ENCODE measurements around the gene ENO4.

The ENO4 gene

DNA sequence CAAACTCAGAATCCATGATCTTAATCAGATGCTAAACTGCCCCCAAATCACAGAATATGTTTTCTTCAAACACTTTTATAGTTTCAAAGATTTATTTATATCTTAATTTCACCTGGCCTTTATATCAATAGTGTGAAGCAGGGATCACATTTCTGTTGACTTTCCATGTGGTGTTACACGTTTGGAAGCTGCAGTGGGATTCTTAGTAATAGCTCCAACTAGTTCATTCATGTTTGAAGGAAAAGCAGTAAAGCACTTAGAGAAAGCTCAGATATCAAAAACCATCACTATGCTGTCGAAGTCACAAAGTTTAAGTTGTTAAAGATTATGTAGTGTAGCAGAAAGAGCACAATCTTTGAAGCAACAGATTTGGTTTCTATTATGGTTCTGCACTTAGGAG is 16.8 kb downstream of the ENO4 start:
- ATAC-seq (replicated peaks) (no peak), DNase-seq (no peak)
- no peaks in the 10 kb centered on the region for H3K36me3 Mint-ChIP-seq (ENCODE audit: insufficient read depth)
- H3K27me3 Mint-ChIP-seq: no peaks in the 10 kb centered on the region
- no peaks in the 10 kb centered on the region for H3K9me3 Mint-ChIP-seq
- no peak overlapping the region for H3K27ac Mint-ChIP-seq
- H3K4me3 Mint-ChIP-seq: no peak overlapping the region
- no peaks in the 10 kb centered on the region for H3K4me1 Mint-ChIP-seq (ENCODE audit: low read depth in 2 of 2)

DNA sequence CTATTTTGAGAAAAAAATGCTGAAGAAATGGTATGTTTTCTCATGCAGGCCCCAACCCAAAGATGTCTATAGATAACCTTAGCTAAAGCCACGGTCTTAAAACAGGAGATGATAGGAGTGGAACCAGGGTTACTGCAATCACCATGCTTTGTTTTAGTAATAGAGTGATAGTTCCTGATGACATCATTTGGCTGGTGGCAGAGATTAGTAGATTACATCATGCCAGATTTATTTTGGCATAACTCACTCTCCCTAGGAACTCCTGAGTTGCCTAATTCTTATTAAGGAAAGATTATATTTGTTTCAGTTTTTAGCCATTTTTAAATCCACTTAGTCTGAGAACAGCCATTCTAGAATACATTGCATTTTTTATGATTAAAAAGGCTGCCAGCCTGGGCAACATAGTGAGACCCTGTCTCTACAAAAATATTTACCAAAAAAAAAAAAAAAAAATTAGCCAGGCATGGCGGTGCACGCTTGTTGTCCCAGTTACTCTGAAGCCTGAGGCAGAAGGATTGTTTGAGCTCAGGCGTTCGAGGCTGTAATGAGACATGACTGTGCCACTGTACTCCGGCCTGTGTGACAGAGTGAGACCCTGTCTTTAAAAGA is 17.8 kb downstream of the ENO4 start:
- no peak for ATAC-seq (replicated peaks)
- no peaks in the 10 kb centered on the region for H3K27me3 Mint-ChIP-seq
- peaks cover 0 to under 1% of the 10 kb centered on the region in 2 donors for H3K9me3 Mint-ChIP-seq
- no peak for DNase-seq
- no peak overlapping the region for H3K27ac Mint-ChIP-seq
- H3K4me1 Mint-ChIP-seq (ENCODE audit: low read depth in 2 of 2): no peaks in the 10 kb centered on the region
- no peak overlapping the region for H3K4me3 Mint-ChIP-seq
- no peaks in the 10 kb centered on the region for H3K36me3 Mint-ChIP-seq (ENCODE audit: insufficient read depth)

DNA sequence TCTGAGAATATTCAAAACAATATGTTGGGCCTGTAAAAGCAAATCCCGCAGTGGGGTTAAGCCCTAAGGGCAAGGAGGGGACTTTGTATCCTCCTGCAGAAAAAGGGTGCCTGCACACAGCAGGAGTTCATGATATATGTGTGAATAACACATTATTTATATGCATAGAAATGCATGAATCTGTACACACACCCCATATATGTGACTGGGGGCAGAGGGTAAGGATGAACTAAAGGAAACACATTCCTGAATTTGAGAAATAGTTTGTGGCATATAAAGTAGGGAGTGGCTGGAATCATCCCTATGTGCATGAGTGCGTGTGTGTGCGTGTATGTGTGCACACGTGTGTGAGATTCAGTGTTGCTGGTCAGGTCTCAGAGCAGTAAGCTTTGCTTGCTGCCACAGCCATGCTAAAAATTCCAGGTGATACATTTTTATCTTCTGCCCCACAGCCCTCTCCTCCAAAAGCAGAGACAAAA is 18.9 kb downstream of the ENO4 start:
- Mint-ChIP-seq H3K36me3 (ENCODE audit: insufficient read depth) (no peaks in the 10 kb centered on the region), H3K4me1 (ENCODE audit: low read depth in 2 of 2) (no peaks in the 10 kb centered on the region), H3K9me3 (peaks cover 4 to 8% of the 10 kb centered on the region in 2 donors), H3K27me3 (peaks cover 0 to 5% of the 10 kb centered on the region in 2 donors), H3K27ac (no peak overlapping the region), H3K4me3 (no peak overlapping the region)
- DNase-seq (no peak), ATAC-seq (replicated peaks) (no peak)

DNA sequence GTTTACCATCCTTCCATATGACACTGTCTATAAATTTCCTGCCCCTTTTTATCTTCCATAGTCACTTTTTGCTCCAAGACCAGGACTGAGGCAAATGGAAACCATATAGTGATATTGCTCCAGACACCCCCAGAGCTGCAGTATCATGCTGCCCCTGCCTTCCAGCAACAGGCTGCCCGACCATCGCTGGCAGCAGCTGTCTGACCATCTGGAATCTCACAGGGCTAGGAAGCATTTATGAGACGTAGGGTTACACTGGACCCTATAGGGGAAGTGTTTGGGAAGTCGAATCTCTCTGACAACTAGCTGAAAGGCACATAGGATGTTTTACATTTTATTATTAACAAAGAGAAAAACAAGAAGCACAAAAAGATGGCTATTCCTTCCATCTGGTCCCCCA is 19.4 kb downstream of the ENO4 start:
- Mint-ChIP-seq H3K4me3 (no peak overlapping the region), H3K27me3 (peaks cover 0 to 5% of the 10 kb centered on the region in 2 donors)

DNA sequence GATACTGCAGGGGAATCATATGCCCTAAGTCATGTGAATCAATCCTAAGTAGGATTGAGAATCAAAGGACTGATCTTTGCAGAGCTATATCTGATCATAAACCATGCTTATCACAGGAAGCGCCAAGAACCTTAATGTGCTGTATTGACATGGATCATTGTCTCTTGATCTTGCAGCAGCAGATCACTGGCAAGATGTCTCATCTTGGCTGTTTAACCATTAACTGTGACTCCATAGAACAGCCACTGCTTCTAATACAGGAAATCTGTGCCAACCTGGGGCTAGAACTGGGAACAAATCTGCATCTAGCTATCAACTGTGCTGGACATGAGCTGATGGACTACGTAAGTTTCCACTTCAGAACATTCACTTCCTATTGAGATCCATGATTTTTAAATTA is 21.6 kb downstream of the ENO4 start:
- Mint-ChIP-seq H3K9me3 (peaks cover 4 to 8% of the 10 kb centered on the region in 2 donors), H3K27ac (no peak overlapping the region), H3K36me3 (ENCODE audit: insufficient read depth) (no peaks in the 10 kb centered on the region), H3K27me3 (peaks cover 0 to 5% of the 10 kb centered on the region in 2 donors), H3K4me3 (no peak overlapping the region), H3K4me1 (ENCODE audit: low read depth in 2 of 2) (no peaks in the 10 kb centered on the region)
- ATAC-seq (replicated peaks) (no peak), DNase-seq (no peak)

More for the DNA sequence above, 19.4 kb downstream of the ENO4 start:
- H3K27ac Mint-ChIP-seq: no peak overlapping the region
- ATAC-seq (replicated peaks) (no peak), DNase-seq (no peak)
- no peaks in the 10 kb centered on the region for H3K4me1 Mint-ChIP-seq (ENCODE audit: low read depth in 2 of 2)
- no peaks in the 10 kb centered on the region for H3K36me3 Mint-ChIP-seq (ENCODE audit: insufficient read depth)
- peaks cover 4 to 8% of the 10 kb centered on the region in 2 donors for H3K9me3 Mint-ChIP-seq

DNA sequence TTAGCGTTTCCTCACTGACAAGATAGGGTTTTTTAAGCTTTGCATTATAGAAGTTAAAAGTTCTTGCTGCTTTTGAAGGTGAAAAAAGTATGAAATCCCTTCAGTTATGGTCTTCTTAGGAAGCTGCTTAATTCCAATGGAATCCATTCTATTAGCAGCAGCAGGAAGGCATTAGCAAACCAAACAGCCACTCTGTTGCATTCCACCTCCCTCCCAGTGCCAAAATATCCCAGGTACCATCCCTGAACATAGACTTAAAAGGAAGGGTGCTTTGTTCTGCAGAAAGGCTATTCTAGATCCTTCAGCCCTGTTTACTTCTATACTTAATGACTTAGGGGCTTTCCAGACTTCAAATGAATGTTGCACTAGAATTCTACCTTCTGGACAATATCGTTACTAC is 23.8 kb downstream of the ENO4 start:
- Mint-ChIP-seq H3K9me3 (peaks cover 4 to 8% of the 10 kb centered on the region in 2 donors), H3K27me3 (peaks cover 0 to 5% of the 10 kb centered on the region in 2 donors), H3K4me1 (ENCODE audit: low read depth in 2 of 2) (no peaks in the 10 kb centered on the region), H3K27ac (no peak overlapping the region), H3K4me3 (no peak overlapping the region), H3K36me3 (ENCODE audit: insufficient read depth) (no peaks in the 10 kb centered on the region)
- no peak for DNase-seq
- no peak for ATAC-seq (replicated peaks)

DNA sequence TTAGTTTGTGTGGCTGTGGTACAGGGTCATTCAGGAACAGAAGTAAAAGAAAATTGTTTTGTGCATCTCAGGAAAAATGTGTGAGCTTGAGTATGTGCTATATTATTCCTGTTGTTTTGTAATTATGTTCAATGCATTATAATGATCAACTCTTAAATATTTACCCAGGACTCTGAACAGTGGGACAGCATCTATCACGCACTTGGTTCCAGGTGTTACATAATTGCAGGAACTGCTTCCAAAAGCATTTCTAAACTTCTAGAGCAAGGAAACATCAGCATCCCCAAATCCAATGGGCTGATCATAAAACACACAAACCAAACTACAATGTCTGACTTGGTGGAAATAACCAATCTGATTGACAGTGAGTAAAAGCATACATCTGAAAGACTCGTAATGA is 26.6 kb downstream of the ENO4 start:
- no peak overlapping the region for H3K27ac Mint-ChIP-seq
- no peak overlapping the region for H3K4me3 Mint-ChIP-seq
- H3K36me3 Mint-ChIP-seq (ENCODE audit: insufficient read depth): no peaks in the 10 kb centered on the region
- peaks cover 6 to 8% of the 10 kb centered on the region in 2 donors for H3K9me3 Mint-ChIP-seq
- no peak for DNase-seq
- H3K4me1 Mint-ChIP-seq (ENCODE audit: low read depth in 2 of 2): no peaks in the 10 kb centered on the region
- no peak for ATAC-seq (replicated peaks)
- H3K27me3 Mint-ChIP-seq: peaks cover 5% of the 10 kb centered on the region in 2 donors

DNA sequence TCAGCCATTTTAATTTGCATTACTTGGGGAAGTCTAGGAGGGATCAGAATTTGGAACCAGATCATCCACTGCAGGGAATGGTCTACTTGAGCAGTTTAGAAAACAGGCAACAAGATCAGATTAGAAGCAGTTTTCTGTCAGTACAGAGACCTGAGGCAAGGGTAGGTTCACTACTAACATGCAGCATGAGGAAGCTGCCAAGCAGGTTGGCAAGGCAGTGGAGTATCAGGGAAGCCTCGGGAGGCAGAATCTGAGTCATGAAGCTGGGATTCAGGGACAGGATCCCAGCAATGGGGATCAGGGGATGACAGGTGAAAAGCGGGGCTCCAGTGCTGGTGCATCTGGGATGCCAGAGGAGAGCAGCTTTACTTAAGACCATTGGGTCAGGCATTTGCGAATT is 28.1 kb downstream of the ENO4 start:
- Mint-ChIP-seq H3K27me3 (peaks cover 3 to 12% of the 10 kb centered on the region in 2 donors), H3K27ac (no peak overlapping the region), H3K36me3 (ENCODE audit: insufficient read depth) (peaks cover 3% of the 10 kb centered on the region), H3K4me3 (no peak overlapping the region), H3K9me3 (peaks cover 3 to 4% of the 10 kb centered on the region in 2 donors), H3K4me1 (ENCODE audit: low read depth in 2 of 2) (no peaks in the 10 kb centered on the region)
- no peak for ATAC-seq (replicated peaks)
- no peak for DNase-seq

DNA sequence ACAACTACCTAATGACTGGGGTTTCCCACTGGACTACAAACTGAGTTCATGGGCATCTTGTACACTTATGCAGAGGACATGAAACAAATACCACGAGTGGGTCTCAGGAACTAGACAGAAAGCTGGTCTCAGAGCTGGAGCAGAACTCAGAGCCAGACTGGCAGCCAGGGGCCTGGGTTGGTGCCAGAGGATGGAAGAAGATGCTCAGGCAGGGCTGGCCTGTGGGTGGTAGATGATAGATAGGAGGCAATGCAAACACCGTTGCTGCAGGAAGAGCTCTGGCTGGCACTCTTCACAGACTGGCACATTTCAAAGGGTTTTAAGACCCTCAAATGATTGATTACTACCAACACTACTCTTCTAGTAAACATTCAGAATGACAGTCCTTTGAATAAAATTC is 28.8 kb downstream of the ENO4 start:
- H3K4me3 Mint-ChIP-seq: no peak overlapping the region
- no peaks in the 10 kb centered on the region for H3K4me1 Mint-ChIP-seq (ENCODE audit: low read depth in 2 of 2)
- H3K27me3 Mint-ChIP-seq: peaks cover 0 to 12% of the 10 kb centered on the region in 2 donors
- H3K9me3 Mint-ChIP-seq: peaks cover 0 to 2% of the 10 kb centered on the region in 2 donors
- ATAC-seq (replicated peaks): no peak
- H3K36me3 Mint-ChIP-seq (ENCODE audit: insufficient read depth): peaks cover 3% of the 10 kb centered on the region
- no peak for DNase-seq
- H3K27ac Mint-ChIP-seq: no peak overlapping the region

DNA sequence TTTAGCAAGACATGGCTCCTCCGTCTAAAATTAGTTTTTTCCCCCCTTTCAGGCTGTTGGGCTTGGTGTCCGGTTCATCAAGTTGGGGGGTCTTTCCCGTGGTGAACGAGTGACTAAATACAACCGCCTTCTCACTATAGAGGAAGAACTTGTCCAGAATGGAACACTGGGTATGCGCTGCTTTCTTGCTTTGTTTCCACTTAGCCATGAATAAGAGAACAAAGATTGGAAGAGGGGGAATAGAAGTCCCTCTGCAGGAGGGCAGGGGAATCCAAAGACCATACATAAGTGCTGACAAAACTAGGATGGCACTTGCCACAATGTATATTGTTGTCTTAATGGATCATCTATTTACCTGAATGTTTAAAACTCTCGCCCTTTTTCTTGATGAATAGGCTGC is 30.5 kb downstream of the ENO4 start:
- ATAC-seq (replicated peaks): no peak
- H3K27me3 Mint-ChIP-seq: peaks cover 0 to 12% of the 10 kb centered on the region in 2 donors
- DNase-seq: no peak
- no peaks in the 10 kb centered on the region for H3K4me1 Mint-ChIP-seq (ENCODE audit: low read depth in 2 of 2)
- H3K27ac Mint-ChIP-seq: no peak overlapping the region
- H3K4me3 Mint-ChIP-seq: no peak overlapping the region
- peaks cover 3% of the 10 kb centered on the region for H3K36me3 Mint-ChIP-seq (ENCODE audit: insufficient read depth)
- H3K9me3 Mint-ChIP-seq: peaks cover 0 to 2% of the 10 kb centered on the region in 2 donors

DNA sequence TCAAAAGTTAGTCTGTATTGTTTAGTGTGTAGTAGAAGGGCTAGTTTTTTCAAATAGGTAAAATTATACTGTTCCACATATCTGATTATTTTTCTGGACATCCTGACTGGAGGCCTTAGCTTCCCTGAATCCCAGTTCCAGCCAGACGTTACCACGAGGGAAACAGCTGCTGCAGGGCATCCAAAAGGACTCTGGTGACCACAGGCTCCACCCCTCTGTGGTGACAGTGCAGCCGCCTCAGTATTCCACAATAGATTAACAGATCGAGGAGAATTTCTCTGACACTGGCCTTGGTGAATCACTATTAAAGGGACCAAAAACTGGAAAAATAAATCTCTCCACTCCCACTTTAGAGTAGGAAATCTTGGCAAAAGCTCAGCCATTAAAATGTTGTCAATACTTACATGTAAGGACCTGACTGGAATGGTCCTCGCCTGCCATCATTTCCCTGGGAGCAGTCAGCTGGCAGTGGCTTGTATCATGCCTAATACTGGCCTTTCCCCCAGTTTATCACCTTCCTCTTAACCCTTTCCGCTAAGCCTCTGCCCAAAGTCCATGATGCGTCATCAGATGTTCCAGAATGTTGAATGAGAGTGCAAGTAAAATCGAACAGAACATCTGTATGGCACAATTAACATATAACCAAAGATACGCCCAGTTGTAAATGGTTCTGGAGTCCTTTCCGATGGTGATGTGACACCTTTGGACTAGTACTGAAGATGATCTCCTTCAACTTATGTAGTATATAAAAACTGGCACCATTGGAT is 31.6 kb downstream of the ENO4 start:
- peaks cover 3% of the 10 kb centered on the region for H3K36me3 Mint-ChIP-seq (ENCODE audit: insufficient read depth)

DNA sequence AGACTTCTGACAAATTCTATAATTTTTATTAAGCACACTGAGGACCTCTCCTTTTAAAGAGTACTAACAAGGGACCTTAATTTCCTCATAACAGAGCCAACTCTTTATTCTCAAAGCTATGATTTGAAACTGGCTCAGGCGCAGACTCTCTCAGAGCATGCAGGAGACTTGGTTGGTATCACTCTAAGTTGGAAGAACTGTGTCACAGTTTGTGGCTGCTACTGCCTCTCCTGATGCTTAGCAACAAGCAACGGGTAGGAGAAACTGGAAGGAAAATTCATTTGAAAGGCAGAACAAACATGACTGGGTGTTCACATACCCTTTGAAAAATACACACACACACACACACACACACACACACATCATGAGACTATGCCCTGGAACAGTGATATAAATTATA is 33.3 kb downstream of the ENO4 start:
- Mint-ChIP-seq H3K4me3 (no peak overlapping the region), H3K36me3 (ENCODE audit: insufficient read depth) (peaks cover 3% of the 10 kb centered on the region), H3K4me1 (ENCODE audit: low read depth in 2 of 2) (no peaks in the 10 kb centered on the region), H3K27ac (no peak overlapping the region), H3K27me3 (peaks cover 0 to 12% of the 10 kb centered on the region in 2 donors), H3K9me3 (peaks cover 0 to 2% of the 10 kb centered on the region in 2 donors)
- ATAC-seq (replicated peaks) (no peak), DNase-seq (no peak)

More for the DNA sequence above, 31.6 kb downstream of the ENO4 start:
- no peak for DNase-seq
- Mint-ChIP-seq H3K4me1 (ENCODE audit: low read depth in 2 of 2) (no peaks in the 10 kb centered on the region), H3K4me3 (no peak overlapping the region), H3K27ac (no peak overlapping the region), H3K9me3 (peaks cover 0 to 2% of the 10 kb centered on the region in 2 donors), H3K27me3 (peaks cover 0 to 12% of the 10 kb centered on the region in 2 donors)
- ATAC-seq (replicated peaks): no peak

DNA sequence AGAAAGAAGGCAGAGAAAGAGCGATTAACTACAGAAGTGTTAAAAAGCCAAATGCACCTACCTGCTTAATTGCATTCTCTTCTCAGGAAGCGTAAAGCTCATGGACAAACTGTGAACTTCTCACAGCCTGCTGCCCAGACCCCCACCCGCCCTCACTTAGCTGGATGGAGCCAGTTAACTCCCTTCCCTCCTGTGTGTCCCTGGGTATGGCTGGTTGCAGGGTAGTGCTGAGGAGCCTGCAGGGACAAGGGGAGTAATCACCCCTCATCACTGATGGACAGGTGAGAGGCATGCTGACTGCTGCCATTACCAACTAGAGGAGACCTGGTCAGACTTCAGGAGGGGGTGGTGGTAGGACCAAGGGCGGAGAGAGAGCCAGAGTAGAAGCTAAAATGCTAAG is 37.5 kb downstream of the ENO4 start:
- DNase-seq (no peak), ATAC-seq (replicated peaks) (no peak)
- no peaks in the 10 kb centered on the region for H3K27me3 Mint-ChIP-seq
- H3K4me3 Mint-ChIP-seq: no peak overlapping the region
- no peaks in the 10 kb centered on the region for H3K4me1 Mint-ChIP-seq (ENCODE audit: low read depth in 2 of 2)
- H3K9me3 Mint-ChIP-seq: no peaks in the 10 kb centered on the region
- H3K36me3 Mint-ChIP-seq (ENCODE audit: insufficient read depth): no peaks in the 10 kb centered on the region
- H3K27ac Mint-ChIP-seq: no peak overlapping the region
